MM.1S (cell line): Measurements from ENCODE around the gene RAB21.

Experiments used
- DNase-seq: peaks from one replicate; pipeline ENCODE4 v3.0.0-alpha.2; 2015
- H2AFZ ChIP-seq: fragments of 300-600 bp; sonication (generic); 2 replicates; pipeline ENCODE4 v1.6.0; 2016; ENCODE audit warnings: antibody characterized with exemption, low read length
- H3F3A ChIP-seq: fragments of 300-600 bp; sonication (generic); 2 replicates; pipeline ENCODE4 v1.6.1; 2016; ENCODE audit warnings: mild to moderate bottlenecking, antibody characterized with exemption, low read length, moderate library complexity, mixed read lengths; ENCODE audit not compliant: insufficient read depth
- H3K27ac ChIP-seq: fragments of 300-600 bp; sonication (generic); 2 replicates; pipeline ENCODE4 v1.5.1; 2016; ENCODE audit warnings: mild to moderate bottlenecking, low read length
- H3K27me3 ChIP-seq: fragments of 300-600 bp; sonication (generic); replicated peaks from 2 replicates; pipeline ENCODE4 v1.6.0; 2016; ENCODE audit warnings: low read length; ENCODE audit not compliant: insufficient read depth
- H3K36me3 ChIP-seq: fragments of 300-600 bp; sonication (generic); replicated peaks from 2 replicates; pipeline ENCODE4 v1.6.1; 2016; ENCODE audit warnings: mild to moderate bottlenecking, low read length, mixed read lengths; ENCODE audit not compliant: insufficient read depth
- H3K4me1 ChIP-seq: fragments of 300-600 bp; sonication (generic); 2 replicates; pipeline ENCODE4 v1.6.1; 2016; ENCODE audit warnings: low read length, mixed read lengths
- H3K4me2 ChIP-seq: fragments of 300-600 bp; sonication (generic); 2 replicates; pipeline ENCODE4 v1.6.0; 2016; ENCODE audit warnings: low read depth, low read length
- H3K4me3 ChIP-seq: fragments of 300-600 bp; sonication (generic); 2 replicates; pipeline ENCODE4 v1.5.1; 2016; ENCODE audit warnings: low read length, mixed read lengths
- H3K79me2 ChIP-seq: fragments of 300-600 bp; sonication (generic); 2 replicates; pipeline ENCODE4 v1.6.1; 2016; ENCODE audit warnings: mixed run types, low read length, mixed read lengths
- H3K9ac ChIP-seq: fragments of 300-600 bp; sonication (generic); 2 replicates; pipeline ENCODE4 v1.6.1; 2016; ENCODE audit warnings: low read length, mixed read lengths
- H3K9me2 ChIP-seq: fragments of 300-600 bp; sonication (generic); replicated peaks from 2 replicates; pipeline ENCODE4 v1.6.1; 2016; ENCODE audit warnings: mild to moderate bottlenecking, low read length, mixed read lengths; ENCODE audit not compliant: insufficient read depth
- H3K9me3 ChIP-seq: fragments of 300-600 bp; sonication (generic); replicated peaks from 2 replicates; pipeline ENCODE4 v1.6.1; 2016; ENCODE audit warnings: mild to moderate bottlenecking, low read length, mixed read lengths; ENCODE audit not compliant: insufficient read depth
- H4K20me1 ChIP-seq: fragments of 300-600 bp; sonication (generic); 2 replicates; pipeline ENCODE4 v1.6.1; 2016; ENCODE audit warnings: mild to moderate bottlenecking, low read length, moderate library complexity, mixed read lengths; ENCODE audit not compliant: insufficient read depth
- EZH2 ChIP-seq: fragments of 300-600 bp; sonication (generic); optimal IDR thresholded peaks from 2 replicates; pipeline ENCODE3; 2017; ENCODE audit warnings: low read depth, mild to moderate bottlenecking, antibody characterized with exemption, low read length, mixed read lengths
- EZH2phosphoT487 ChIP-seq: fragments of 300-600 bp; sonication (generic); IDR thresholded peaks from 2 replicates; pipeline ENCODE4 v1.6.1; 2018; ENCODE audit warnings: antibody characterized with exemption, low read length
- TF ChIP-seq, protein P1 (sequence below): fragments of 300-600 bp; sonication (generic); IDR thresholded peaks from 2 replicates; pipeline ENCODE4 v1.5.1; 2016; ENCODE audit warnings: antibody characterized with exemption, low read length, mixed read lengths

RAB21 gene

DNA sequence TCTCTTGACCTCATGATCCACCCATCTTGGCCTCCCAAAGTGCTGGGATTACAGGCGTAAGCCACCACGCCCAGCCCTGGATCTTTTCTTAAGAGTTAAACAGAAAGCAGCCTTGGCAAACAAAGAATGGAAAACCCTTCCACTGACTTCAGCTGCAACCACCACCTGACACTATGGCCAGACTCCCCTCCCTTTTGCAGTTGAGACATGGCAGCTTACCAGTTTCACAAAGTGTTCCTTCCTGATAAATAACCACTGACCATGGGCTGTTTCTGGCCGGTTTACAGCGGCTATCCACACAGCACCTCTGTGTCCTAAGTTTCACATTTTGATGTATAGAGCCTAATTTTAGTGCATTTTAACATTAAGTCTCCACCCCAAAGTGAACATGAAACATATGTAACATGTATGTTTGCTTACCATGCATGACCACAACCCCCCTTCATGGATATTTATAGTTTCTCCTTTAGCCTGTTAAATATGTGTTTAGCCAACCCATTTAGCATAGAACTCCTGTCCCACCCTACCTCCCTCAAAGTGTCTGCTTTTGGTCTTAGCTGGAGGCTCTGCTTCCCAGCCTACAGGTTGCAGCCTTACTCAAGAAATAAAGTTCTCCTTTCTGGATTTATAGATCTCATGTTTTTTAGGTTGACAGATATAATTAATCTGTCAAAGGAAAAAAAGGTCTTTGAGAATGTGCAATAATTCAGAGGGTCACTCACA, 32.7 kb upstream of the RAB21 start:
- Histone ChIP-seq H3K9me2 (no peaks in the 10 kb centered on the region), H3K9ac (no peak overlapping the region), H3K27ac (no peak overlapping the region), H3K4me3 (no peak overlapping the region), H3K4me1 (no peaks in the 10 kb centered on the region), H3K9me3 (no peaks in the 10 kb centered on the region), H2AFZ (no peak overlapping the region), H4K20me1 (no peaks in the 10 kb centered on the region), H3F3A (no peaks in the 10 kb centered on the region), H3K79me2 (no peaks in the 10 kb centered on the region), H3K36me3 (no peaks in the 10 kb centered on the region), H3K4me2 (no peak overlapping the region), H3K27me3 (no peaks in the 10 kb centered on the region)
- TF ChIP-seq EZH2phosphoT487 (no peak), EZH2 (no peak)
- TF ChIP-seq, protein P1, sequence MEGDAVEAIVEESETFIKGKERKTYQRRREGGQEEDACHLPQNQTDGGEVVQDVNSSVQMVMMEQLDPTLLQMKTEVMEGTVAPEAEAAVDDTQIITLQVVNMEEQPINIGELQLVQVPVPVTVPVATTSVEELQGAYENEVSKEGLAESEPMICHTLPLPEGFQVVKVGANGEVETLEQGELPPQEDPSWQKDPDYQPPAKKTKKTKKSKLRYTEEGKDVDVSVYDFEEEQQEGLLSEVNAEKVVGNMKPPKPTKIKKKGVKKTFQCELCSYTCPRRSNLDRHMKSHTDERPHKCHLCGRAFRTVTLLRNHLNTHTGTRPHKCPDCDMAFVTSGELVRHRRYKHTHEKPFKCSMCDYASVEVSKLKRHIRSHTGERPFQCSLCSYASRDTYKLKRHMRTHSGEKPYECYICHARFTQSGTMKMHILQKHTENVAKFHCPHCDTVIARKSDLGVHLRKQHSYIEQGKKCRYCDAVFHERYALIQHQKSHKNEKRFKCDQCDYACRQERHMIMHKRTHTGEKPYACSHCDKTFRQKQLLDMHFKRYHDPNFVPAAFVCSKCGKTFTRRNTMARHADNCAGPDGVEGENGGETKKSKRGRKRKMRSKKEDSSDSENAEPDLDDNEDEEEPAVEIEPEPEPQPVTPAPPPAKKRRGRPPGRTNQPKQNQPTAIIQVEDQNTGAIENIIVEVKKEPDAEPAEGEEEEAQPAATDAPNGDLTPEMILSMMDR = no peak
- DNase-seq = no peak

DNA sequence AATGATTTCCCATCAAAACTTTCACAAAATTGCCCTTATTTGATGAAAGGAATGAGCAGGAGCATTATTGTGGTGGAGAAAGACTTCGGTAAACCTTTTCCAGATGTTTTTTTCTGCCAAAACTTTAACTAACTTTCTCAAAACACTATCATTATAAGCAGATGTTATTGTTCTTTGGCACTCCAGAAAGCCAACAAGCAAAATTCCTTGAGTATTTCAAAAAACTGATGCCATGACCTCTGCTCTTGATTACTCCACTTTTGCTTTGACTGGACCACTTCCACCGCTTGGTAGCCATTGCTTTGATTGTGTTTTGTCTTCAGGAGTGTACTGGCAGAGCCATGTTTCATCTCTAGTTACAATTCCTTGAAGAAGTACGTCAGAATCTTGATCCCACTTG, 29.7 kb upstream of the RAB21 start:
- no peaks in the 10 kb centered on the region for H3K9me3 ChIP-seq
- H3K36me3 ChIP-seq = no peaks in the 10 kb centered on the region
- H3K27me3 ChIP-seq = no peaks in the 10 kb centered on the region
- no peak overlapping the region for H3K4me3 ChIP-seq
- no peaks in the 10 kb centered on the region for H3K79me2 ChIP-seq
- no peak overlapping the region for H2AFZ ChIP-seq
- no peaks in the 10 kb centered on the region for H4K20me1 ChIP-seq
- no peaks in the 10 kb centered on the region for H3K4me1 ChIP-seq
- no peak for DNase-seq
- H3K27ac ChIP-seq = no peak overlapping the region
- no peaks in the 10 kb centered on the region for H3K9me2 ChIP-seq
- TF ChIP-seq EZH2 = no peak
- TF ChIP-seq, protein P1 = no peak
- TF ChIP-seq EZH2phosphoT487 = no peak
- no peak overlapping the region for H3K4me2 ChIP-seq
- no peaks in the 10 kb centered on the region for H3F3A ChIP-seq
- no peak overlapping the region for H3K9ac ChIP-seq

DNA sequence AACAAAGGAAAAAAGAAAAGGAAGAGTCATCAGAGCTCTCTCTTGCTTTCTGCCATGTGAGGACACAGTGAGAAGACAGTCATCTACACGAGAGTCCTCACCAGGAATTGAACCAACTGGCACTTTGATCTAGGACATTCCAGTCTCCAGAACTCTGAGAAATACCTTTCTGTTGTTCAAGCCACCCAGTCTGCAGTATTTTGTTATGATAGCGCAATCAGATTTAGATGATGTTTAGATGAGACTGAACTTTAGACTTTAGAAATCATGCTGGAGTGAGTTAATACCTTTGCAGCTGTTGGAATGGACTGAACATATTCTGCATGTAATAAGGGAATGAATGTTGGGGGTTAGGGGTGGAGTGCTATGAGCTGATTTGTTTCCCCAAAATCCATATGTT, 28.1 kb upstream of the RAB21 start:
- no peak overlapping the region for H2AFZ ChIP-seq
- no peaks in the 10 kb centered on the region for H3K9me3 ChIP-seq
- TF ChIP-seq, protein P1 = no peak
- TF ChIP-seq EZH2phosphoT487 (no peak), EZH2 (no peak)
- DNase-seq = no peak
- H3K4me2 ChIP-seq = no peak overlapping the region
- no peaks in the 10 kb centered on the region for H4K20me1 ChIP-seq
- H3K9ac ChIP-seq = no peak overlapping the region
- no peaks in the 10 kb centered on the region for H3F3A ChIP-seq
- H3K27me3 ChIP-seq = no peaks in the 10 kb centered on the region
- H3K4me3 ChIP-seq = no peak overlapping the region
- H3K79me2 ChIP-seq = no peaks in the 10 kb centered on the region
- no peak overlapping the region for H3K27ac ChIP-seq
- no peaks in the 10 kb centered on the region for H3K9me2 ChIP-seq
- H3K4me1 ChIP-seq = no peaks in the 10 kb centered on the region
- H3K36me3 ChIP-seq = no peaks in the 10 kb centered on the region
